PFSK-1 (cell line): ENCODE data around the gene SEC14L2.

Experiments
- FOXP2 ChIP-seq: optimal IDR thresholded peaks from 2 replicates; pipeline ENCODE3; 2011; ENCODE audit warnings: borderline replicate concordance, control low read depth, inconsistent platforms; ENCODE audit not compliant: insufficient read depth; ENCODE audit errors: extremely low read length, extremely low read depth
- POLR2AphosphoS5 ChIP-seq: IDR thresholded peaks from 2 replicates; pipeline ENCODE4 v1.6.1; 2012; ENCODE audit warnings: low read depth, mild to moderate bottlenecking, control low read depth, low read length, moderate library complexity
- TAF1 ChIP-seq: IDR thresholded peaks from 2 replicates; pipeline ENCODE4 v1.6.1; 2012; ENCODE audit warnings: low read length, control low read depth, borderline replicate concordance; ENCODE audit not compliant: insufficient read depth
- TF ChIP-seq, protein P1 (sequence below), 2 experiments: IDR thresholded peaks; 2 replicates each; pipeline versions ENCODE4 v1.6.1 to v1.8.0; 2011 to 2012; ENCODE audit warnings: low read depth in 2 of 2, low read length in 2 of 2, control low read depth in 1 of 2, inconsistent platforms in 1 of 2, mild to moderate bottlenecking in 1 of 2, moderate library complexity in 1 of 2; ENCODE audit not compliant: insufficient read depth in 1 of 2

GRCh38 chr22:30457981-30458380, 61.2 kb downstream of the SEC14L2 start:
- TF ChIP-seq POLR2AphosphoS5: no peak
- TF ChIP-seq, protein P1, sequence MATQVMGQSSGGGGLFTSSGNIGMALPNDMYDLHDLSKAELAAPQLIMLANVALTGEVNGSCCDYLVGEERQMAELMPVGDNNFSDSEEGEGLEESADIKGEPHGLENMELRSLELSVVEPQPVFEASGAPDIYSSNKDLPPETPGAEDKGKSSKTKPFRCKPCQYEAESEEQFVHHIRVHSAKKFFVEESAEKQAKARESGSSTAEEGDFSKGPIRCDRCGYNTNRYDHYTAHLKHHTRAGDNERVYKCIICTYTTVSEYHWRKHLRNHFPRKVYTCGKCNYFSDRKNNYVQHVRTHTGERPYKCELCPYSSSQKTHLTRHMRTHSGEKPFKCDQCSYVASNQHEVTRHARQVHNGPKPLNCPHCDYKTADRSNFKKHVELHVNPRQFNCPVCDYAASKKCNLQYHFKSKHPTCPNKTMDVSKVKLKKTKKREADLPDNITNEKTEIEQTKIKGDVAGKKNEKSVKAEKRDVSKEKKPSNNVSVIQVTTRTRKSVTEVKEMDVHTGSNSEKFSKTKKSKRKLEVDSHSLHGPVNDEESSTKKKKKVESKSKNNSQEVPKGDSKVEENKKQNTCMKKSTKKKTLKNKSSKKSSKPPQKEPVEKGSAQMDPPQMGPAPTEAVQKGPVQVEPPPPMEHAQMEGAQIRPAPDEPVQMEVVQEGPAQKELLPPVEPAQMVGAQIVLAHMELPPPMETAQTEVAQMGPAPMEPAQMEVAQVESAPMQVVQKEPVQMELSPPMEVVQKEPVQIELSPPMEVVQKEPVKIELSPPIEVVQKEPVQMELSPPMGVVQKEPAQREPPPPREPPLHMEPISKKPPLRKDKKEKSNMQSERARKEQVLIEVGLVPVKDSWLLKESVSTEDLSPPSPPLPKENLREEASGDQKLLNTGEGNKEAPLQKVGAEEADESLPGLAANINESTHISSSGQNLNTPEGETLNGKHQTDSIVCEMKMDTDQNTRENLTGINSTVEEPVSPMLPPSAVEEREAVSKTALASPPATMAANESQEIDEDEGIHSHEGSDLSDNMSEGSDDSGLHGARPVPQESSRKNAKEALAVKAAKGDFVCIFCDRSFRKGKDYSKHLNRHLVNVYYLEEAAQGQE (IDR thresholded peaks at IDR 0.05; ENCODE audit: insufficient read depth in 1 of 2, low read depth in 2 of 2, low read length in 2 of 2): no peak
- TF ChIP-seq TAF1: no peak
- no peak for TF ChIP-seq FOXP2
